CD4-positive, alpha-beta T cell treated with Interferon alpha-2 for 1 hour (primary cell): ENCODE data around the gene RPE65.
A peak's percentile ranks its signal among the peaks of the same experiment; 100 is the strongest.
"Not testable (repeated sequence)": the region's sequence is repeated elsewhere in the genome, so short reads cannot be mapped to it uniquely, and the experiment has no call there.

Experiments
- DNase-seq, 2 donors: peaks; one replicate each; pipeline ENCODE4 v3.0.0-alpha.2; 2020 to 2022

The RPE65 gene

DNA sequence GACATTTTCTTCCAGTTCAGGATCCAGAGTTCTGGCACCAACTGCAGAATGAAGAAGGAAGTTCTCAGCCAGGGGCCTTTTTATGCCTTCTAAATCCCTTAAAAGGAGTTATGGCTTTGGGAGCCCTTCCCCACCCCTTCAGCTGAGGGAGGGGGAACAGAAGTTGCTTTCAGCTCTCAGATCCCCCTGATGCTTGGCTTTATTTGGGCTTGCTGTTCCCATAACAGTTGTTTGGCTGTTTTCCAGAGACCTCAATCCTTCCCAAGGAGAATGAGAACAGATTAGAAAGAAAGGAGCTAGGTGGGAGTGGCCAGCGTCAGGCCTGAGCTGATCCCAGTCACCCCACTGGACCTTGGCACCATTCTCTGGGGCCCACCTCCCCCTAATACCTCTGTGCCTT, at the start of gene RPE65:
Gene RPE65, minus strand, starts transcription at position 54 of the 400 bp plus-strand sequence. Its CDS starts 49 bp downstream, at position 5.
- DNase-seq, result no peak

DNA sequence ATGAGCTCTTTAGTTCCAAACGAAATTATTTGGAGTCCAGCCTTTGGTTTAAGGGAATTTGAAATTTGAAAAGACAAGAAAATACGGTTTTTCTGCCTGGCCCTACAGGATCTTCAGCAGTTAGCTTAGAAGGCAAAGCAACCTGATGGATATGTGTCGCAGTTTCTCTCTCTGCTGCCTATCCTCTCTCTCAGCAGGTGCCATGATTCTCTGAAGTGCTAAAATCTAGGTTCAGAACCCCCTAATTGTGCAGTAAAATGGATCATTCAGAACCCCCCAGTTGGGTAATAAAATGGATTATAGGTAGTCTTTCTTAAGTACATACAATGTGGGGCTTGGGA, 47.6 kb upstream of the RPE65 start:
- no peak for DNase-seq

DNA sequence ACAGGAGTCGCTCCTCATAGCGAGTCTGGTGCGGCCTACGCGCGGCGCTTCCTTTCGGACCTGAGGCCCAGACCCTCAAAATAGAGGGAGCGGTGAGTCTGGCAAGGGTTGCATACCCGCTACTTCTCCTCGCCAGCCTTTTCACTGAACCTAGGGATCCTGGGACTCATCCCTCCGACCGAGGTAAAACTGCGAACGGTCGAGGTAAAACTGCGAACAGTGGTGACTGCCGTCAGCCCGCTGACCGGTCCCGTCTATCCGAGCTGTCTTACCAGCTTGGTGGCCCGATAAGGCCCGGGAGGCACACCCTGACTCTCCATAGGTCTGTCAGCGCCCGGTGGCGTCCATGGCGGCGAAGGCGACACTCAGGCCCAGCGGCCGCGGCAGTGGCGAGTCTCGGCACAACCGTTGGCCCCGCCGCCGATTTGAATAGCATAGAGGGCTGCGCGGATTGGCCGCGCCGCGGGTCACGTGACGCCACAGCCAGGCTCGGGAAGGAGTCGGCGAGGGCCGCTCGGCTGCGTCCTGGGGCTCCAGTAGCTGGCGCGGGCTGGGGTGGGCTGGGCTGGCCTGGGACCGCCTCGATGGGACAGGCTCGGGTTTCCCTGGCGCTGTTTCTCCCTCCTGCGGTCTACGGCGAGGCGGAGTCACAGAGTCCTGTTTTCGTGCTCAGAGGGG, 47.1 kb upstream of the RPE65 start, which contains the start of gene DEPDC1:
Gene DEPDC1, minus strand, starts transcription at position 403 of the 678 bp plus-strand sequence. Its CDS starts 83 bp downstream, at position 320.
- peak; percentile 77 to 84 for DNase-seq

DNA sequence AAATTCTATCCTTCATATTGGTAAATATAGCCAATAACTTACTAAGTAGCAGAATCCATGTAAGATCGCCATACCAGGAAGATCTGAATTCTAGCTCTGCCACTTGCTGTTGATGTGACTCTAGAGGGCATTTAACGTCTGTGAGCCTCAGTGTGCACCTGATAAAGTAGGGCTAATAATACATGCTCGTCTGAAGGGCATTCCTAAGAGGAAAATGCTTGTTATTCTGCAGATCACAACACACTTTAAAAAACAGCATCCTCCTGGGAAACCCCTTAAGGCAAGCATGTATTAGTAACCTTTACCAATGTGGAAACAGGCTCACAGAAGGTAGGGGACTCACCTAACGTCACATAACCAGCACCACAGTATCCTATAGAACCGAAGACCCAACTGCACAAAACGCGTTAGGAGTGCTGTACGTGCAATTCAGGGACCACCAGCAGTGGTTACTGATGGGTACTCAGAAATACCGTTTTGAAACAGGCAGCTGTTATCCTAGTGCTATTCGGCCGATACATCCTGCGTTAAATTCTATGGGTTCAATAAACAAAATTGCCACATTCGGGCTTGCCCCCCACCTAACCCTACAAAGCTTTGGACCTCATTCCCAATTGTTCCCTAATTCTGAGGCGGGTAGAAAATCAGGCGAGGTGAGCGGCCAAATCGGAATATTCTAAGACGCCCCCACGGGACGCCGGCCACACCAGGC, 46.4 kb upstream of the RPE65 start:
- DNase-seq, result no peak

DNA sequence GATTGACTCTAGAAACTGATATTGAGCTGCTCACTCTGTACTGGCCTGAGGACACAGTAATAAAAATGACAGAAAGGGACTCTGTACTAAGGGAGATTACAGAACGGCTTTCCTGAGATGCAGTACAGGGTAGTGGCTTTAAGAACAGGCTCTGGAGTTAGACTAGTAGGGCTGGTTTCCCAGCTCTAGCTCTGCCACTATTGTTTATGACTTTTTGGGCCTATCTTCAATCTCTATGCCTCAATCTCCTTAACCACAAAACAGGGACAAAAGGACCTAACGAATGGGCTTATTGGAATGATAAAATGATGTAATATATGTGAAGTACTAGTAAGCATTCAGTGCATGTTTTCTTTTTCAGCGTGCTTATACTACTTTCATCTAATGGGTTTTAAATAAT, 45.8 kb upstream of the RPE65 start:
- DNase-seq, result no peak

DNA sequence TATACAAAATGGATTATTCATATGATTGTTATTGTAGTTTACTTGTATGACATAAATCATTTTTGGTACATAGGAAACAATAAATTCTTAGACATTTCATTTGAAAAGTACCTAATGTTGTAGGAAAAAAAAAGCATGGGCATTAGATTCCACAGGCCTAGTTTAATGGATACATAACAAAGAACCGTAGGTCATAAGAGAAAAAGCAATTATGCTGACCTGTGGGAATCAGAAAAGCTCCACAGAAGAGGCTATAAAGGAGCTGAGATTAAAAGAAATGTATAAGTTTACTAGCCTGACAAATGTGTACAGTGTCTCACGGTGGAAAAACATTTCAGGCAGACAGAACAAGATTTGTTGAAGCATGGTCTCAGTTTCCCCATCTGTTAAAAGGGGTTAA, 43.4 kb upstream of the RPE65 start:
- DNase-seq, result no peak

DNA sequence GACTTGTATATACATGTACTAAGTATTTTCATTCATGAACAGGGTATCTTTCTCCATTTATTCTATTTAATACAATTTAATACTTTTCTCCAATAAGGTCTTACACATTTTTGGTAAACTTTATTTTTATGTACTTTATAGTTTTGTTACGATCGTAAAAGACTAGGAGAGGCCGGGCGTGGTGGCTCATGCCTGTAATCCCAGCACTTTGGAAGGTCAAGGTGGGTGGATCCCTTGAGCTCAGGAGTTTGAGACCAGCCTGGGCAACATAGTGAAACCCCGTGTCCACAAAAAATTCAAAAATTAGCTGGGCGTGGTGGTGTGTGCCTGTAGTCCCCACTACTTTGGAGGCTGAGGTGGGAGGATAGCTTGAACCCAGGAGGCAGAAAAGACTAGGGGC, 42.5 kb upstream of the RPE65 start:
- not testable (repeated sequence) for DNase-seq

DNA sequence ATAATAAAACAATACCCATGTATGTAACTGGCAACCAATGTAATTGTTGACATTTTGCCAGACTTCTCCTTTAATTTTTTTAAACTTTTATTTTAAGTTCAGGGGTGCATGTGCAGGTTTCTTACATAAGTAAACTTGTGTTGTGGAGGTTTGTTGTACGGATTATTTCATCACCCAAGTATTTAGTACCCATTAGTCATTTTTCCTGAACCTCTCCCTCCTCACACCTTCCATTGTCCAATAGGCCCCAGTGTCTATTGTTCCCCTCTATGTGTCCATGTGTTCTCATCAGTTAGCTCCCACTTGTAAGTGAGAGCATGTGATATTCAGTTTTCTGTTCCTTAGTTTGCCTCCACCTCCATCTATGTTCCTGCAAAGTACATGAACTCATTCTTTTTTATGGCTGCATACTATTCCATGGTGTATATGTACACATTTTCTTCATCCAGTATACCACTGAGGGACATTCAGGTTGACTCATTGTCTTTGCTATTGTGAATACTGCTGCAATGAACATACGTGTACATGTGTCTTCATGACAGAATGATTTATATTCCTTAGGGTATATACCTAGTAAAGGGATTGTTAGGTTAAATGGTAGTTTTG, 40.4 kb upstream of the RPE65 start:
- DNase-seq, result no peak

DNA sequence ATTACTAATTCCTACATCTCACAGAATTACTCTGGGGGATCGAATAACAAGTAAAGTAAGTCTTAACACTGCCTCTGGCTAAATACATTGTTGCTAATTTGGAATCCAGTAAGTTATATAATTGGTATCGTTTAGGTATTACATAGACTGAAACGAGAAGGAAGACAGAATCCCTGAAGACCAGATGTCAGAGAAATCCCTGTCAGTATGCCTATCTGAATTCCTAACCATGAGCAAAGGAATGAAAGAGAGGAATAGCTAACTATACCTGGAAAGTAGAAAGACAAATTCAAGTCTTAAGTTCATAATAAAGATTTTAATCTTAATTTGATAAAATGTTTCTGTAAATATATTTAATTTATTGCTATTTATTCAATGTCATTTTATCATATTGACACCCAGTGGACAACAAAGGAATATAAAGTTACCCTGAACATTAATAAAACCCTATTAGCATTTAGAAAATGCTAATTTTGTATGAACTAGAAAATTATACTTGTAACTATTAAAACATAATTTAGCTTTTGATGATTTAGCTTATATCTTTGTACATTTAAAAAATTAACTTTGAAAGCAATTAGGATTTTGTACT, 35.8 kb upstream of the RPE65 start:
- DNase-seq, result no peak

DNA sequence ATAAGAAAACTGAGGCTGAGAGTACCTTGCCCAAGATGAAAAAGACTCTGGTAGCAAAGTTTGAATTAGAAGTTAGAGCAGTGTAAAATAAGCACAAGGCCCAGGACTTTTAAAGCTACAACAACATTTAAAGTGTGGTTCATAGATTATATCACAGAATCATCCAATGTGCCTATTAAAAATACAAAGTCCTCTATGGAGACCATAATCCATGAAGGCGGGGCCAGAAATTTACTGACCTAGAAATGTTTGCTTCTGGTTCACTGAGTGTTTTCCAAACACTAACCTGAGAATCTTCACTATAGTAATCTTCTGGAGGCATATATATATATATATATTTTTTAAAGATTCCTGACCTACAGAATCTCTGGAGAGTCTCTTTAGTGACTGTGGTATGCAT, 34.9 kb upstream of the RPE65 start:
- DNase-seq, result no peak

DNA sequence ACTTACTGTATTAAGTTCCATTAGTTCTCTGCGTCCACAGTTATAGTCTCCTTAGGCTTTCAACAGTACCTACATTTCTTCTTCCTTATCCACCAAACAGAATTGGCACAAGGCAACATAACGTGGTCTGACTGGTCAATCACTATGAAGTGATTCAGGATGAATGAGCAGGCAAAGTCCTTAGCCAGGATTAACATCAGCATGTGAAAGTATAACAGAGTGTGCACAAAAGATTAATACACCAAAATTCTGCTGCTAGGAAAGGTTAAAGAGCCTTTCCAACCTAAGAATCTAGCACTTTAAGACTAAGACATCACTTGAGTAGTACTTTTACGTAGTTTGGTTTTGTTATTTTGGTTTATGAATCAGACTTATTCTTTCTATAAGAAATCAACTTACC, 31.3 kb upstream of the RPE65 start:
- no peak for DNase-seq

DNA sequence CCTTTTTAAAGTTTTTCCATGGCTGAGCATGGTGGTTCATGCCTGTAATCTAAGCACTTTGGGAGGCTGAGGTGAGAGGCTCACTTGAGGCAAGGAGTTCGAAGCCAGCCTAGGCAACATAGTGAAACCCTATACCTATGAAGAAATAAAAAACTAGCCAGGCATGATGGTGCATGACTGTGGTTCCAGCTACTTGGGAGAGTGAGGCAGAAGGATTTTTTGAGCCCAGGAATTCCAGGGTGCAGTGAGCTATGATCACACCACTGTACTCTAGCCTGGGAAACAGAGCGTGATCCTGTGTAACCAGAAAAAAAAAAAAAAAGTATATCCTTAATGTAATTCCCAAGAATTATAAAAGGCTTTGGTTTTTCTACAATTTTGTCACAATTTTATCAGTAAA, 29.7 kb upstream of the RPE65 start:
- DNase-seq, result no peak

DNA sequence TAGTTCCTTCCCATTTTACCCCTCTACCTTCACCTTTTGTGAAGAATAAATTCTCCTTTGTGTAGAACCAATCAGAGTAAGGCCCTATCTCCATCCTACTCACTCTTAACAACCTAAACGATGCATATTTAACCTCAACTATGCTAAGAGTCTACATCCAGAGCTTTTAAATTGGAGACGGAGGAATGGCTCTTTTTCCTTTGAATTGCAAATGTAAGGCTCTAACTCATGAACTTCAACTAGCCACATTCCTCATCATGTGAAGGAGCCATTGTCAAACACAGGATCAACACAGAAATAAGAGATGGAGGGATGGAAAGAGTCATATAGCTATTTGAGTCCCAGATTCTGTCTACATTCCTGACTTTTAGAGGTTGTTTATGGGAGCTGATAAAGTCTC, 28.9 kb upstream of the RPE65 start:
- no peak for DNase-seq

DNA sequence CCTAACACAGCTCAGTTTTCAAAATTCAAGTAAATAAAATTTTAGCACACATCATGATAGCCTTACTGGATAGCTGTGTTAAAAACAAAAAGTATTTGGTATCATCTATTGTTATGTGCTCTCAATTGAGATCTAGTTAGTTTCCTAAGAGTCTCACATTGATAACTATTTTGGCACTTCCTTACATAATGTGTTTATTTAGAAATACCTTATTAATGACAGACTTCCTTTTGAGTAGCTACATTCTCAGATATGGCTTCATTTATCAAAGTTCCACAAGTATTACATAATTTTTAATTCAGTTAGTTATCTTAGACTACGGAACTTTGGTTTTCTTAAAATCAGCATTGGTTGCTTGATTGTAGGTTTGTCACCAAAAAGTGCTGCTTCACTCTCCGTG, 26.9 kb upstream of the RPE65 start:
- DNase-seq, result not testable (repeated sequence)

DNA sequence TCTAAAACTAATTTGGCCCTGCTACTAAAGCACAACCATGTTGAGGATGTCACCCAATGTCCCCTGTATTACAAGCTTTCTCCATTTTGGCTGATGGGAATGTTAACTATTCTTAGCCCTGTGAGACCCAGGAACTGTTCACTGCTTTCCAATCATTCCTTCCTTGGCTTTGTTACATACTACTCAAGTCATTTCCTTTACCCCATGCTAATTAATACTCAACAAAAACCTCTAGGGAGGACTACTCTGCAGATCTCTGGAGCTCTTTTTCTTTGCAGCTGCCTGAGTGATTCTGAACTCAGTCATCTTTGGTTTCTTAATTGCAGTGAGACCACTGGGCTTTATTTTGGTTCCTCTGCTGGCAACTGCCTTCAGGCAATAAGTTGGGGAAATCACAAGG, 23.3 kb upstream of the RPE65 start:
- no peak for DNase-seq

DNA sequence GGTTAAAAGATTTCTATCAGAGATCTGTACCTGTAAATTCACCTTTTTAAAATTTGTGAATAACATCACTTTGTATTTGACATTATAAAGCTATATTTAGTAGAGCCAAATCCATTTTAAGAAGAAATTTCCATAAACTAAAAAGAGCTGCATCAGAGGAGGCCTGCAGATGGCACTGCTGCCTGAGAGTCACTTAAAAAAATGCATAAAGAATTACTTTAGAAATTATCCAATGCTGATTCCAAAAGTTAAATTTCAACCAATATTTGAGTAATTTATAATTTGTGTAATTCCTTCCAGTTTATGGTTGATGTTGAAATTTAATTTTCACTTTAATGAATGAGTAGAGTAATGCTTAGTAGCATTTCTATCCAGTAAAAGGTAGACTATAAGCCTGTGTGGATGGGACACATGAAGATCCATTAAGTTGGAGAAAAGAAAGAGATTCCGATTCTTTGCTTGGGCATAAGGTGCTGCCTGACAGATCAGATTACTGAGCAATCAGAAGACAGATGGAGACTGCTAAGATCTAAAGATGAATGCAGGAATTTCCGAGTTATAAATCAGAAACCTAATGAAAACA, 20.7 kb upstream of the RPE65 start:
- DNase-seq, result no peak

DNA sequence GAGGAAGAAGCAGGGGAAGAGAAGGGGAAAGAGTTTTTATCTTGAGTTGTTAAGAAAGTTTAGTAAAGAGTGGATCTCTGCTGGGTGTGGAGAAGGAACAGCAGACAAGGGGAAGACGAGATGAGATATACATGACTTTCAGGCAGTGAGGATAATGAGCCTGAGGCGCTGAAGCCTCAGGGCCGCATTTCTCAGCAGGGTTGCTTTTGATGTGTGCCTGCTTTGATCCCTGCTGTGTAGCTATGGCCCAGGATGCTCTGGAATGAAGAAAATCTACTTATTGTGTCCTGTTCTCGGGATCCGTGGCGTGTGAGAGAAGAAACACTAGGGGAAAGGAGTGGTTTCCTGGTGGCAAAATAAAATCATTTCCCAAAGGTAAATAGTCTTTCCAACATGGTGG, 15.1 kb upstream of the RPE65 start:
- no peak for DNase-seq

DNA sequence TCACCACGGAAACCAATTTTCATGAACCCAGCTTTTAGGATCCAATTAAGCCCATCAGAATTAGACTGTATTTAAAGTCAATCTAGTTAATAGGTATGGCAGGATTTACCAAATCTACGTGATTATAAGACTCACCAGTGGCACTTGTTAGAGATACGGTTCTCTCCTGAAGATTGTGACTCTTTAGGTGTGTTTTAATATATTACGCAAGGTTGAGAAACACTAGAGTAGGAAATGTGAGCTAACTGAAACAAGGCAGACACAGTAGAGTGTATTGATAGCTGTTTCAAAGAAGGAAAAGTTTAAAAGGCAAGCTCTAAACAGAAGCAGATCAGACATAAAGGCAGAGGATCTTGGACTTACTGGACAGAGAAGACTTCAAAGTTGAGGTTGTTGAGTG, 11.2 kb upstream of the RPE65 start:
- DNase-seq, result no peak

DNA sequence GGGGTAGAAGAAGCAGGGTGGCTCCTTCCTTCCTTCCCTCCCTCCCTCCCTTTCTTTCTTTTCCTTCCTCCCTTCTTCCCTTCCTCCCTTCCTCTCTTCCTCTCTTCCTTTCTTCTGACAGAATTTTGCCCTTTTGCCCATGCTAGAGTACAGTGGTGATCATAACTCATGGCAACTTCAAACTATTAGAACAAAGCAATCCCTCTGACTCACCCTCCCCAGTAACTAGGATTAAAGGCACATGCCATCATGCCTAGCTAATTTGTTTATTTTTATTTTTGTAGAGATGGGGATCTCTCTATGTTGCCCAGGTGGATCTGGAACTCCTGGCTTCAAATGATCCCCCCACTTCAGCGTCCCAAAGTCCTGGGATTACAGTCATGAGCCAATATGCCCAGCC, 10.0 kb upstream of the RPE65 start:
- no peak for DNase-seq

DNA sequence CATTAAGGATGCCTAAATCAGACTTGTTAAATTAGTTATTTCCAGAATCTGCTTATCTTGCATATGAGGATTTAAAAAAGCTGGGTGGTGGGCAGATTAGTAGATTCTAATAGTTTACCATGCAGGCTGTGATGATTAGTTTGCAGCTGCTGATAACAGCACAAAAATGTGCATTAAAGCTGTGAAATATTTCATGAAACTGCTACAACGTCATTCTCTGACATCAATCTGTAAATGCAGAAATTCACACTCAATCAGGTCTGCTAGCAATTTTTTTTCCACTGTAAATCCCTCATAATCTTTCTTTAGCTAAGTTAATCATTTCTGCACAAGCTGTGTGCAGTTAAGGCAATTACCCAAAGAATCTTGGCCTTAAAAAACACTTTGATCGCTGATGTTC, 9.3 kb upstream of the RPE65 start:
- DNase-seq, result no peak

DNA sequence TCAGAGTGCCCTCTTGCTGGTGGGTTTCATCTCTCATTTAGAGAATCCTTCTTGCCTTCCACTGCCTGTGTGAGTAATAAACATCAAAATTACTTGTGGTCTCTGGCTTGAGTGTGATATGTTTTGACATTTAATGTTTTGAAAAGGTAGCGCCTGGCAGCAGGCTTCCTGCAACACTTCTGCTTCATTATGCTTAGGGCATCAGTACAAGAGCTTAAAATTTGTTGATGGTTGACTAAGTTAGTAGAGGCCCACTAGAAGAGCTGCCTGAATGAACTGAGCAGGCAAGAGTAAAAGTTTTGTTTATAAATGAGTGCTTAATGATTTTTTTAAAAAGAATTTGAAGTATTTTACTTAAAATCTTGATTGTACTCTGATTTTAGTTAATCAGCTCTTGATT, 6.4 kb upstream of the RPE65 start:
- no peak for DNase-seq

DNA sequence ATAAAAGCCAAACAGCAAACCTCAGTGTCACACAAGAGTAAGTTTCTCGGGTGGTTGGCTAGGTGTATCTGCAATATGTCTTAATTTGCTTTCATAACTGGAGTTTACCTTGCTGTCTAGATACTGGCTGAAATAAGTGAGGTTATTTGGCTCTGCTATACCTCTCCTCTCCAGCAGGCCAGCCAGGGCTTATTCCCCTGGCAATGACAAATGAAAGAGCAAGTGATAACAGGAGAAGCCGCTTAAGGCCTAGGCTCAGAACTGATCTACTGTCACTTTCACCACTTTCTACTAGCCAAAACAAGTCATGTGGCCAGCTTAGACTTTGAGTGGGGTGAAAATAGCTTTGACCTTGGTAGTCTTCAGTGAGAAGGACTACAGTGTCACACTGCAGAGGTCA, 4.8 kb upstream of the RPE65 start:
- DNase-seq, result no peak

DNA sequence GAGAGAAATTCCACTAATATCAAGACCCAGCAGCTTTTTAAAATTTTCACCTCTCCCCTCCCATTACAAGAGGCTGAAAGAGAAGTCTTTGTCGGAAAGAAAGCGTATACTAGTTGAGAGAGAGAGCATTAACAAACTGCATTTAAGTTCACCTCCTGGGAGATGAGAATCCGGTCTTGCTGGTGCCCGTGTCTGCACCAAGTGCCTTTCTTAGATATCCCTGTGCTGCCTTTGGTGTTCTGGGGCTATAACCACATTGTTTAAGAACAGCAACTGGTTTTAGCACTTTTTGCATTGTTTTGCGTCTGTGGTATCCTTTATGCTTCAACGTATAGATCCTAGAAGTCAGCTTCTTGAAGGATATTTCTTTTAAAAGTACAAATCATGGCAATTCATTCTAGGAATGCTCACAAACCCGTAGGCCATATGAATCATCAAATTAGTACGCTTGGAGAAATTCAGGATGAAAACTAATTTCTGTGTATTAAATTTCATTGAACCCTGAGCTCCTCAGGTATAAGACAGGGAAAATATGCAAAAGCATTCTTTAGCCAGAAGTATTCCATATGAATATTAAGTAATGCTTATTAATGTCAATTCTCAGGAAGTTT, 3.4 kb upstream of the RPE65 start:
- no peak for DNase-seq
